Hepatocyte (in vitro differentiated cells): ENCODE measurements around the gene RBBP7. TPM values are rescaled to one million over a fixed set of nuclear protein-coding genes. Genes with fewer than 3 reads are reported as not detected.

Experiments
- DNase-seq: peaks from one replicate; pipeline ENCODE4 v3.0.0-alpha.2; 2016; ENCODE audit warnings: low spot score
- H2AFZ ChIP-seq: fragments of 200-600 bp; sonication (generic); 2 replicates; pipeline ENCODE4 v1.6.0; 2016; ENCODE audit warnings: antibody characterized with exemption, mild to moderate bottlenecking
- H3K27ac ChIP-seq: fragments of 200-600 bp; sonication (generic); 2 replicates; pipeline ENCODE4 v1.5.1; 2016; ENCODE audit warnings: mild to moderate bottlenecking
- H3K27me3 ChIP-seq: fragments of 200-600 bp; sonication (generic); 2 replicates; pipeline ENCODE4 v1.6.1; 2016
- H3K36me3 ChIP-seq: fragments of 200-600 bp; sonication (generic); replicated peaks from 2 replicates; pipeline ENCODE4 v1.5.1; 2016; ENCODE audit warnings: low read depth; ENCODE audit not compliant: insufficient read depth
- H3K4me1 ChIP-seq: fragments of 200-600 bp; sonication (generic); 2 replicates; pipeline ENCODE4 v1.5.1; 2016; ENCODE audit warnings: mild to moderate bottlenecking, moderate library complexity; ENCODE audit not compliant: insufficient read depth
- H3K4me2 ChIP-seq: fragments of 200-600 bp; sonication (generic); 2 replicates; pipeline ENCODE4 v1.6.0; 2016
- H3K4me3 ChIP-seq: fragments of 200-600 bp; sonication (generic); 2 replicates; pipeline ENCODE4 v1.5.1; 2016; ENCODE audit warnings: mild to moderate bottlenecking
- H3K79me2 ChIP-seq: fragments of 200-600 bp; sonication (generic); 2 replicates; pipeline ENCODE4 v1.6.0; 2017; ENCODE audit warnings: mild to moderate bottlenecking
- H3K9me2 ChIP-seq: fragments of 200-600 bp; sonication (generic); replicated peaks from 2 replicates; pipeline ENCODE4 v1.6.0; 2017; ENCODE audit warnings: mild to moderate bottlenecking; ENCODE audit not compliant: insufficient read depth
- H3K9me3 ChIP-seq: fragments of 200-600 bp; sonication (generic); 2 replicates; pipeline ENCODE4 v1.5.1; 2016; ENCODE audit warnings: low read depth, mild to moderate bottlenecking
- H4K20me1 ChIP-seq: fragments of 200-600 bp; sonication (generic); 2 replicates; pipeline ENCODE4 v1.6.0; 2016; ENCODE audit warnings: mild to moderate bottlenecking; ENCODE audit not compliant: insufficient read depth, poor library complexity, severe bottlenecking
- CTCF ChIP-seq: fragments of 200-600 bp; sonication (generic); IDR thresholded peaks from 2 replicates; pipeline ENCODE4 v1.5.1; 2016; ENCODE audit warnings: antibody characterized with exemption, mild to moderate bottlenecking; ENCODE audit not compliant: poor library complexity
- EZH2 ChIP-seq: fragments of 200-600 bp; sonication (generic); IDR thresholded peaks from 2 replicates; pipeline ENCODE4 v1.6.1; 2016; ENCODE audit warnings: antibody characterized with exemption, mild to moderate bottlenecking, borderline replicate concordance
- EZH2phosphoT487 ChIP-seq: fragments of 200-600 bp; sonication (generic); IDR thresholded peaks from one replicate; pipeline ENCODE4 v1.6.1; 2018; ENCODE audit warnings: antibody characterized with exemption, mild to moderate bottlenecking, low read depth, moderate library complexity; ENCODE audit not compliant: unreplicated experiment, severe bottlenecking
- whole genome bisulfite sequencing: methylation state at CpG from one replicate; pipeline ENCODE4 v1.1.6; 2016; ENCODE audit warnings: low lambda C conversion rate; ENCODE audit errors: missing lambda C conversion rate; 5-methylcytosine and 5-hydroxymethylcytosine counted together
- polyA plus RNA-seq: library from polyadenylated mRNA; unstranded; fragments of >200 nt; fragmentation: Nextera tagmentation; extraction: Ambion mirVana; gene quantifications from 2 replicates; pipeline ENCODE4 v1.2.1, GENCODE V29; 2016
- total RNA-seq: library from RNA; depleted of rRNA; stranded (reverse); fragments of >200 nt; gene quantifications from 2 replicates; pipeline ENCODE4 v1.2.3, GENCODE V29; 2014

RBBP7 gene
- total and polyA plus RNA-seq, 2 experiments from 2014 or later: 185 to 263 TPM

DNA sequence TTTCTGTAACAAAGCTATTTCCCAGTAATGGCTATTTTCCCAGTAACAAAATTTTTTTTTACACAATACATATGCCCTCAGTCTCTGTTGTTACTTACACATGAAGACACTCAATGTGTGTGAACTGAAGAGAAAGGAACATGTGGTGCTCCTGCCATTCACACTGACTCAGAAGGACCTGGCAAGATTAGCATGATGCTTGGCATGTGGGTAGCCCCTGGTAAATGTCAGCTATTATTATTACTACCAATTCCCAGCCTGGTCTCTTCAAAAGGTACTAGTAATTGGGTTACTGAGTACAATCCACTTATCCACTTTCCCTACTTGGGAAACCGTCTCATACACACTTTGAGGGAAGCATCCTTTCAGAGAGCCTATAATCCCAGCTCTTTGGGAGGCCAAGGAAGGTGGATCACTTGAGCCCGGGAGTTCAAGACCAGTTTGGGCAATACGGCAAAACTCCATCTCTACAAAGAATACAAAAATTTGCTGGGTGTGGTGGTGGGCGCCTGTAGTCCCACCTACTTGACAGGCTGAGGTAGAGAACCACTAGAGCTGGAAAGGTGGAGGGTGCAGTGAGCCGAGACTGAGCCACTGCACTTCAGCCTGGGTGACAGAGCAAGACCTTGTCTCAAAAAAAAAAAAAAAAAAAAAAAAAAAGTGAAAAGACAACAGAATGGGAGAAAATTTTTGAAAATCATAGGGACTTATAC lies 14.6 kb downstream of the RBBP7 start:
- H3K4me1 ChIP-seq: no peaks in the 10 kb centered on the region
- DNase-seq: no peak
- TF ChIP-seq EZH2 (no peak), EZH2phosphoT487 (no peak), CTCF (no peak)
- no peaks in the 10 kb centered on the region for H3K9me3 ChIP-seq
- WGBS: 95% methylated on average over 5 of the region's 5 CpGs
- peaks cover 15% of the 10 kb centered on the region for H4K20me1 ChIP-seq
- H3K79me2 ChIP-seq: peaks cover 86% of the 10 kb centered on the region
- H3K36me3 ChIP-seq: no peaks in the 10 kb centered on the region
- no peak overlapping the region for H3K4me2 ChIP-seq
- no peaks in the 10 kb centered on the region for H3K9me2 ChIP-seq
- H3K4me3 ChIP-seq: no peak overlapping the region
- H2AFZ ChIP-seq: no peak overlapping the region
- H3K27ac ChIP-seq: no peak overlapping the region
- H3K27me3 ChIP-seq: no peaks in the 10 kb centered on the region

DNA sequence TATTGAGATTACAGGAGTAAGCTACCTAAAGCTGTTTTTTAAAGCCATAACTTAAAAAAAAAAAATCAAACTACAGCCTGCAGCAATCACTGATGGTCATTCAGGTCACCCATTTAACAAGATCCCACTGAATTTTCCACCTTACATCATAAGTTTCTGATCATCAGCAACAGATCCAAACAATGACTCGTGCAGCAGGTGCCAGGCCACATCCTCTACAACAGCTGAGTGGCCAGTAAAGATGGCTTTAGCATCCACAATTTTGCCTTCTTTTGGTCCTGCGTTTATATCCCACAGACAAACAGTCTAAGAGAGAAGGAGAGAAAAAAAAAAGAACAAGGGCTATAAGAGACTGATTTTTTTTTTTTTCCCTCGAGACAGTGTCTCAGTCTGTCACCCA lies 16.6 kb downstream of the RBBP7 start:
- Histone ChIP-seq H3K4me1 (no peaks in the 10 kb centered on the region), H3K27me3 (no peaks in the 10 kb centered on the region), H3K4me3 (no peak overlapping the region), H3K79me2 (peaks cover 78% of the 10 kb centered on the region), H3K9me3 (no peaks in the 10 kb centered on the region), H3K27ac (no peak overlapping the region), H3K36me3 (no peaks in the 10 kb centered on the region), H3K4me2 (no peak overlapping the region), H2AFZ (no peak overlapping the region), H3K9me2 (no peaks in the 10 kb centered on the region), H4K20me1 (peaks cover 6% of the 10 kb centered on the region)
- no peak for DNase-seq
- WGBS: 93% methylated on average over 3 of the region's 3 CpGs
- TF ChIP-seq EZH2phosphoT487: no peak
- no peak for TF ChIP-seq CTCF
- no peak for TF ChIP-seq EZH2

DNA sequence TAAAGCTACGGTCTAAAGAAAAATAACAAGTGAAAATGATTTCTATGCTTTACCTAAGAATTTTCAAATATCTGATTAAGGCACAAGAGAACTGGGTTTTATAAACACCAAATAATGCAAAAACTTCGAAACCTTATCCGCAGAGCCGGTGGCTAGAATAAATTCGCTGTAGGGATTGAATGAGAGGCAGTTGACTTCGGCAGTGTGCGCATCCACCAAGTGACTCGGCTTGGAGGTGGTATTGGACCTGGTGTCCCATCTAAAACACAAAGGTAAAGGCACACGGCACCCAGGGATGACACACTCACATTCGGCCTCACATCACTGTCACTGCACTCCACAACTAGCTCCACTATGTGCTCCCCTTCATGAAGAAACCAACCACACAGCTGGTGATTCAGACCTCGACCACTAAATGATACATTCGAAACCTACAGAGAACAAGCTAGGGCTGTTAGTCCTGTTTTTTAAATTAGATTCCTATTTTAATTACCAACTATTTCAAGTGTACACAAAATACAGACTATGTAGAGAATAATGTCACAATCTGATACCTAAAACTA lies 17.5 kb downstream of the RBBP7 start:
- Histone ChIP-seq H3K4me2 (no peak overlapping the region), H3K27ac (no peak overlapping the region), H3K4me1 (no peaks in the 10 kb centered on the region), H3K9me3 (no peaks in the 10 kb centered on the region), H3K79me2 (peaks cover 74% of the 10 kb centered on the region), H3K4me3 (no peak overlapping the region), H2AFZ (no peak overlapping the region), H3K36me3 (no peaks in the 10 kb centered on the region), H3K9me2 (no peaks in the 10 kb centered on the region), H3K27me3 (no peaks in the 10 kb centered on the region), H4K20me1 (peaks cover 5% of the 10 kb centered on the region)
- TF ChIP-seq CTCF (no peak), EZH2phosphoT487 (no peak), EZH2 (no peak)
- DNase-seq: no peak
- 94% methylated on average over 12 of the region's 12 CpGs for WGBS
